HepG2 (cell line): ENCODE data around the gene B3GNT9. TPM values are rescaled to one million over a fixed set of nuclear protein-coding genes. Genes with fewer than 3 reads are reported as not detected.

Experiments
- ATAD3A ChIP-seq: sonication (generic); formaldehyde crosslinking; IDR thresholded peaks from 2 replicates; pipeline ENCODE4 v1.4.0; 2020; ENCODE audit warnings: missing genetic modification reagents
- FOXO1 ChIP-seq: sonication (generic); formaldehyde crosslinking; IDR thresholded peaks from 2 replicates; pipeline ENCODE4 v1.4.0; 2020; ENCODE audit warnings: missing genetic modification reagents
- HDAC2 ChIP-seq: sonication (generic); formaldehyde crosslinking; IDR thresholded peaks from 2 replicates; pipeline ENCODE4 v1.4.0; 2020; ENCODE audit warnings: missing genetic modification reagents
- KDM6A ChIP-seq: IDR thresholded peaks from 2 replicates; pipeline ENCODE4 v1.6.1; 2016; ENCODE audit warnings: low read depth
- MED8 ChIP-seq: sonication (generic); formaldehyde crosslinking; IDR thresholded peaks from 2 replicates; pipeline ENCODE4 v1.8.1; 2023; ENCODE audit warnings: mild to moderate bottlenecking, missing genetic modification reagents; ENCODE audit not compliant: insufficient replicate concordance
- RAD21 ChIP-seq: fragments of 450-650 bp; formaldehyde crosslinking; IDR thresholded peaks from 2 replicates; pipeline ENCODE4 v1.5.0; 2020; ENCODE audit warnings: mild to moderate bottlenecking
- SNRNP70 ChIP-seq: fragments of 200-400 bp; formaldehyde crosslinking; IDR thresholded peaks from 2 replicates; pipeline ENCODE4 v1.6.1; 2017; ENCODE audit warnings: mild to moderate bottlenecking, low read depth, low read length, moderate library complexity
- TOE1 ChIP-seq: sonication (generic); formaldehyde crosslinking; IDR thresholded peaks from 2 replicates; pipeline ENCODE4 v1.4.0; 2020; ENCODE audit warnings: mild to moderate bottlenecking, missing genetic modification reagents
- ZFYVE20 ChIP-seq: sonication (generic); formaldehyde crosslinking; IDR thresholded peaks from 2 replicates; pipeline ENCODE4 v1.8.0; 2023; ENCODE audit warnings: low read depth, mild to moderate bottlenecking, moderate library complexity, missing genetic modification reagents, borderline replicate concordance
- ZNF3 ChIP-seq: IDR thresholded peaks from 2 replicates; pipeline ENCODE4 v1.7.0; 2017; ENCODE audit warnings: inconsistent platforms
- ZNF432 ChIP-seq: sonication (generic); formaldehyde crosslinking; IDR thresholded peaks from 2 replicates; pipeline ENCODE4 v1.5.0; 2020; ENCODE audit warnings: missing genetic modification reagents, mild to moderate bottlenecking, borderline replicate concordance
- ZNF670 ChIP-seq: sonication (generic); formaldehyde crosslinking; IDR thresholded peaks from 2 replicates; pipeline ENCODE4 v1.8.0; 2022; ENCODE audit warnings: mild to moderate bottlenecking, missing genetic modification reagents, borderline replicate concordance
- ZSCAN30 ChIP-seq: sonication (generic); formaldehyde crosslinking; IDR thresholded peaks from 2 replicates; pipeline ENCODE4 v1.5.0; 2020; ENCODE audit warnings: mild to moderate bottlenecking, missing genetic modification reagents
- polyA plus RNA-seq, 8 experiments: library from polyadenylated mRNA; depleted of rRNA in 3 of 8; stranded (reverse) in 7 of 8; unstranded in 1 of 8; fragments of >200 nt; fragmentation: Illumina TruSeq in 4 of 8; extraction: Trizol in 4 of 8; gene quantifications; 2 replicates each; pipeline versions ENCODE4 v1.2.1 to v1.2.3, GENCODE V29; 2011 to 2016; ENCODE audit warnings: low read depth in 4 of 8, missing spikeins in 1 of 8, mixed read lengths in 1 of 8; ENCODE audit not compliant: insufficient read depth in 1 of 8
- total RNA-seq, 5 experiments: library from RNA; depleted of rRNA; stranded (reverse); fragments of >200 nt; fragmentation: Illumina TruSeq; extraction: Trizol; gene quantifications; 2 replicates each; pipeline ENCODE4 v1.2.3, GENCODE V29; 2016; ENCODE audit warnings: low read depth in 1 of 5
- TF ChIP-seq, protein P1 (sequence below): sonication (generic); formaldehyde crosslinking; IDR thresholded peaks from 2 replicates; pipeline ENCODE4 v1.4.0; 2020; ENCODE audit warnings: missing genetic modification reagents, borderline replicate concordance
- TF ChIP-seq, protein P2 (sequence below): sonication (generic); formaldehyde crosslinking; IDR thresholded peaks from 2 replicates; pipeline ENCODE4 v1.4.0; 2020; ENCODE audit warnings: low read depth, mild to moderate bottlenecking, missing genetic modification reagents
- TF ChIP-seq, protein P3 (sequence below): sonication (generic); formaldehyde crosslinking; IDR thresholded peaks from 2 replicates; pipeline ENCODE4 v1.5.1; 2020; ENCODE audit warnings: missing genetic modification reagents, mild to moderate bottlenecking, borderline replicate concordance
- TF ChIP-seq, protein P4 (sequence below), 2 experiments: IDR thresholded peaks; 2 replicates each; pipeline ENCODE4 v1.6.1; 2011 to 2012; ENCODE audit warnings: low read length in 2 of 2, borderline replicate concordance in 1 of 2, low read depth in 1 of 2, mild to moderate bottlenecking in 1 of 2, moderate library complexity in 1 of 2

The B3GNT9 gene
- total and polyA plus RNA-seq, 2 of the 13 experiments (the other 11 are each of a cell fraction or from before 2014, with no cell fraction given) = 1.5 to 3.1 TPM

DNA sequence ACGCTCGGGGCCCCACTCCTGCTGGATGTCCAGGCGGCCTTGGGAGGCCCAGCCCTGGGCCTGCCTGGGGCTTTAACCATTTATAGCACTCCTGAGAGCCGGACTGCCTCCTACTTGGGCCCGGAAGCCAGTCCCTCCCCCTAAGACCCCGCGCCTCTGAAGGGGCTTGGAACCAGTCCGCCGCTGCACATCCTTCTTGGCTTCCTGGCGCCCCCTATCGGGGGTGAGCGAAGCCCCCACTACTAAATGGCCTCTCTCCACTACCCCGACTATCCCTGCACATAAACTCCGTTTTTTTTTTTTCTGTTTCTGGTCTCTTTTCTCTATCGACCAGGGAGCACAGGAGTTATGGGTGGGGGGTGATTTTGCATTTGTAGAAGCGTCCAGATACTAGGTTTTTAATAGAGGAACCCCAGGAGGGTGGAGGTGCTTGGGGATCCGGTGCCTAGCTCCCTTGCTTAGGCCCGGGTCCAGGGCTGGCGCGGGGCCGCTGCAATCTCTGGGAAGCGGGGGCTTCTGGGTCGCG, 18.9 kb upstream of the B3GNT9 start (continued):
- TF ChIP-seq SNRNP70 = no peak
- TF ChIP-seq, protein P1, sequence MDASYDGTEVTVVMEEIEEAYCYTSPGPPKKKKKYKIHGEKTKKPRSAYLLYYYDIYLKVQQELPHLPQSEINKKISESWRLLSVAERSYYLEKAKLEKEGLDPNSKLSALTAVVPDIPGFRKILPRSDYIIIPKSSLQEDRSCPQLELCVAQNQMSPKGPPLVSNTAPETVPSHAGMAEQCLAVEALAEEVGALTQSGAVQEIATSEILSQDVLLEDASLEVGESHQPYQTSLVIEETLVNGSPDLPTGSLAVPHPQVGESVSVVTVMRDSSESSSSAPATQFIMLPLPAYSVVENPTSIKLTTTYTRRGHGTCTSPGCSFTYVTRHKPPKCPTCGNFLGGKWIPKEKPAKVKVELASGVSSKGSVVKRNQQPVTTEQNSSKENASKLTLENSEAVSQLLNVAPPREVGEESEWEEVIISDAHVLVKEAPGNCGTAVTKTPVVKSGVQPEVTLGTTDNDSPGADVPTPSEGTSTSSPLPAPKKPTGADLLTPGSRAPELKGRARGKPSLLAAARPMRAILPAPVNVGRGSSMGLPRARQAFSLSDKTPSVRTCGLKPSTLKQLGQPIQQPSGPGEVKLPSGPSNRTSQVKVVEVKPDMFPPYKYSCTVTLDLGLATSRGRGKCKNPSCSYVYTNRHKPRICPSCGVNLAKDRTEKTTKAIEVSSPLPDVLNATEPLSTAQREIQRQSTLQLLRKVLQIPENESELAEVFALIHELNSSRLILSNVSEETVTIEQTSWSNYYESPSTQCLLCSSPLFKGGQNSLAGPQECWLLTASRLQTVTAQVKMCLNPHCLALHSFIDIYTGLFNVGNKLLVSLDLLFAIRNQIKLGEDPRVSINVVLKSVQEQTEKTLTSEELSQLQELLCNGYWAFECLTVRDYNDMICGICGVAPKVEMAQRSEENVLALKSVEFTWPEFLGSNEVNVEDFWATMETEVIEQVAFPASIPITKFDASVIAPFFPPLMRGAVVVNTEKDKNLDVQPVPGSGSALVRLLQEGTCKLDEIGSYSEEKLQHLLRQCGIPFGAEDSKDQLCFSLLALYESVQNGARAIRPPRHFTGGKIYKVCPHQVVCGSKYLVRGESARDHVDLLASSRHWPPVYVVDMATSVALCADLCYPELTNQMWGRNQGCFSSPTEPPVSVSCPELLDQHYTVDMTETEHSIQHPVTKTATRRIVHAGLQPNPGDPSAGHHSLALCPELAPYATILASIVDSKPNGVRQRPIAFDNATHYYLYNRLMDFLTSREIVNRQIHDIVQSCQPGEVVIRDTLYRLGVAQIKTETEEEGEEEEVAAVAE (CRISPR knock-in tag) = 0 out of 2 replicates have a peak, but pooled peaks have one; percentile 19
- no peak for TF ChIP-seq ZNF432 (CRISPR knock-in tag)
- 0 out of 2 replicates have a peak, but pooled peaks have one; percentile 2 for TF ChIP-seq HDAC2
- no peak for TF ChIP-seq ZNF670 (CRISPR knock-in tag)
- TF ChIP-seq ZNF3 = no peak
- TF ChIP-seq KDM6A (CRISPR knock-in tag) = no peak
- TF ChIP-seq, protein P2, sequence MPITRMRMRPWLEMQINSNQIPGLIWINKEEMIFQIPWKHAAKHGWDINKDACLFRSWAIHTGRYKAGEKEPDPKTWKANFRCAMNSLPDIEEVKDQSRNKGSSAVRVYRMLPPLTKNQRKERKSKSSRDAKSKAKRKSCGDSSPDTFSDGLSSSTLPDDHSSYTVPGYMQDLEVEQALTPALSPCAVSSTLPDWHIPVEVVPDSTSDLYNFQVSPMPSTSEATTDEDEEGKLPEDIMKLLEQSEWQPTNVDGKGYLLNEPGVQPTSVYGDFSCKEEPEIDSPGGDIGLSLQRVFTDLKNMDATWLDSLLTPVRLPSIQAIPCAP (CRISPR knock-in tag) = no peak
- TF ChIP-seq, protein P3, sequence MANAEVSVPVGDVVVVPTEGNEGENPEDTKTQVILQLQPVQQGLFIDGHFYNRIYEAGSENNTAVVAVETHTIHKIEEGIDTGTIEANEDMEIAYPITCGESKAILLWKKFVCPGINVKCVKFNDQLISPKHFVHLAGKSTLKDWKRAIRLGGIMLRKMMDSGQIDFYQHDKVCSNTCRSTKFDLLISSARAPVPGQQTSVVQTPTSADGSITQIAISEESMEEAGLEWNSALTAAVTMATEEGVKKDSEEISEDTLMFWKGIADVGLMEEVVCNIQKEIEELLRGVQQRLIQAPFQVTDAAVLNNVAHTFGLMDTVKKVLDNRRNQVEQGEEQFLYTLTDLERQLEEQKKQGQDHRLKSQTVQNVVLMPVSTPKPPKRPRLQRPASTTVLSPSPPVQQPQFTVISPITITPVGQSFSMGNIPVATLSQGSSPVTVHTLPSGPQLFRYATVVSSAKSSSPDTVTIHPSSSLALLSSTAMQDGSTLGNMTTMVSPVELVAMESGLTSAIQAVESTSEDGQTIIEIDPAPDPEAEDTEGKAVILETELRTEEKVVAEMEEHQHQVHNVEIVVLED = 0 out of 2 replicates have a peak, but pooled peaks have one; percentile 28
- TF ChIP-seq FOXO1 = no peak; the same call in 1 of the 2 replicates
- no peak for TF ChIP-seq TOE1
- TF ChIP-seq, protein P4, sequence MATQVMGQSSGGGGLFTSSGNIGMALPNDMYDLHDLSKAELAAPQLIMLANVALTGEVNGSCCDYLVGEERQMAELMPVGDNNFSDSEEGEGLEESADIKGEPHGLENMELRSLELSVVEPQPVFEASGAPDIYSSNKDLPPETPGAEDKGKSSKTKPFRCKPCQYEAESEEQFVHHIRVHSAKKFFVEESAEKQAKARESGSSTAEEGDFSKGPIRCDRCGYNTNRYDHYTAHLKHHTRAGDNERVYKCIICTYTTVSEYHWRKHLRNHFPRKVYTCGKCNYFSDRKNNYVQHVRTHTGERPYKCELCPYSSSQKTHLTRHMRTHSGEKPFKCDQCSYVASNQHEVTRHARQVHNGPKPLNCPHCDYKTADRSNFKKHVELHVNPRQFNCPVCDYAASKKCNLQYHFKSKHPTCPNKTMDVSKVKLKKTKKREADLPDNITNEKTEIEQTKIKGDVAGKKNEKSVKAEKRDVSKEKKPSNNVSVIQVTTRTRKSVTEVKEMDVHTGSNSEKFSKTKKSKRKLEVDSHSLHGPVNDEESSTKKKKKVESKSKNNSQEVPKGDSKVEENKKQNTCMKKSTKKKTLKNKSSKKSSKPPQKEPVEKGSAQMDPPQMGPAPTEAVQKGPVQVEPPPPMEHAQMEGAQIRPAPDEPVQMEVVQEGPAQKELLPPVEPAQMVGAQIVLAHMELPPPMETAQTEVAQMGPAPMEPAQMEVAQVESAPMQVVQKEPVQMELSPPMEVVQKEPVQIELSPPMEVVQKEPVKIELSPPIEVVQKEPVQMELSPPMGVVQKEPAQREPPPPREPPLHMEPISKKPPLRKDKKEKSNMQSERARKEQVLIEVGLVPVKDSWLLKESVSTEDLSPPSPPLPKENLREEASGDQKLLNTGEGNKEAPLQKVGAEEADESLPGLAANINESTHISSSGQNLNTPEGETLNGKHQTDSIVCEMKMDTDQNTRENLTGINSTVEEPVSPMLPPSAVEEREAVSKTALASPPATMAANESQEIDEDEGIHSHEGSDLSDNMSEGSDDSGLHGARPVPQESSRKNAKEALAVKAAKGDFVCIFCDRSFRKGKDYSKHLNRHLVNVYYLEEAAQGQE (IDR thresholded peaks at IDR 0.05; ENCODE audit: borderline replicate concordance in 1 of 2, low read depth in 1 of 2, low read length in 2 of 2) = 0 out of 4 replicates have a peak, but pooled peaks of 1 of the 2 experiments have one; percentile 10
- no peak for TF ChIP-seq MED8
- TF ChIP-seq ATAD3A = no peak
- TF ChIP-seq RAD21 = no peak
- no peak for TF ChIP-seq ZFYVE20 (CRISPR knock-in tag)
- no peak for TF ChIP-seq ZSCAN30
